ENCODE results near the gene VWC2L.

VWC2L gene

GRCh38 chr2:214542866-214543265 lies 132.0 kb downstream of the VWC2L start:
- no peak for DNase-seq

- no peak for DNase-seq
These were observed 132.6 kb downstream of the VWC2L start for GRCh38 chr2:214543386-214543955.

GRCh38 chr2:214545898-214546542 lies 135.2 kb downstream of the VWC2L start:
- no peak for DNase-seq

GRCh38 chr2:214547931-214548330 lies 137.1 kb downstream of the VWC2L start:
- DNase-seq: no peak

- no peak for DNase-seq
These were observed 139.1 kb downstream of the VWC2L start for GRCh38 chr2:214549946-214550345.

- no peak for DNase-seq
These were observed 139.9 kb downstream of the VWC2L start for GRCh38 chr2:214550786-214551185.

- DNase-seq: no peak
These were observed 147.0 kb downstream of the VWC2L start for GRCh38 chr2:214557884-214558283.

GRCh38 chr2:214558341-214558740 lies 147.5 kb downstream of the VWC2L start:
- no peak for DNase-seq

- DNase-seq: no peak
These were observed 149.3 kb downstream of the VWC2L start for GRCh38 chr2:214560176-214560575.

GRCh38 chr2:214560618-214561190 lies 149.8 kb downstream of the VWC2L start:
- no peak for DNase-seq

- no peak for DNase-seq
These were observed 154.4 kb downstream of the VWC2L start for GRCh38 chr2:214565246-214565645.

- DNase-seq: no peak
These were observed 155.6 kb downstream of the VWC2L start for GRCh38 chr2:214566457-214566856.

- no peak for DNase-seq
These were observed 158.7 kb downstream of the VWC2L start for GRCh38 chr2:214569419-214570035.

GRCh38 chr2:214574084-214574781 lies 163.4 kb downstream of the VWC2L start:
- no peak for DNase-seq

- DNase-seq: no peak
These were observed 164.2 kb downstream of the VWC2L start for GRCh38 chr2:214575030-214575429.

GRCh38 chr2:214575465-214575864 lies 164.6 kb downstream of the VWC2L start:
- no peak for DNase-seq

- no peak for DNase-seq
These were observed 166.9 kb downstream of the VWC2L start for GRCh38 chr2:214577769-214578168.

GRCh38 chr2:214578442-214578841 lies 167.6 kb downstream of the VWC2L start:
- no peak for DNase-seq

GRCh38 chr2:214579035-214579434 lies 168.2 kb downstream of the VWC2L start:
- DNase-seq: no peak

- DNase-seq: no peak
These were observed 176.6 kb downstream of the VWC2L start for GRCh38 chr2:214587442-214587841.

- DNase-seq: no peak
These were observed 180.5 kb downstream of the VWC2L start for GRCh38 chr2:214591366-214591765.

GRCh38 chr2:214592011-214592410 lies 181.2 kb downstream of the VWC2L start:
- DNase-seq: no peak

GRCh38 chr2:214593727-214594126 lies 182.9 kb downstream of the VWC2L start:
- DNase-seq: no peak
